GM21360 (cell line): ENCODE results near the gene INSRR.

Source experiments
- ATAC-seq: cut with Tn5 transposase; IDR thresholded peaks from one replicate; pipeline ENCODE4 v1.9.1; 2021; ENCODE audit warnings: mild to moderate bottlenecking, moderate library complexity; ENCODE audit not compliant: unreplicated experiment

The INSRR gene

DNA sequence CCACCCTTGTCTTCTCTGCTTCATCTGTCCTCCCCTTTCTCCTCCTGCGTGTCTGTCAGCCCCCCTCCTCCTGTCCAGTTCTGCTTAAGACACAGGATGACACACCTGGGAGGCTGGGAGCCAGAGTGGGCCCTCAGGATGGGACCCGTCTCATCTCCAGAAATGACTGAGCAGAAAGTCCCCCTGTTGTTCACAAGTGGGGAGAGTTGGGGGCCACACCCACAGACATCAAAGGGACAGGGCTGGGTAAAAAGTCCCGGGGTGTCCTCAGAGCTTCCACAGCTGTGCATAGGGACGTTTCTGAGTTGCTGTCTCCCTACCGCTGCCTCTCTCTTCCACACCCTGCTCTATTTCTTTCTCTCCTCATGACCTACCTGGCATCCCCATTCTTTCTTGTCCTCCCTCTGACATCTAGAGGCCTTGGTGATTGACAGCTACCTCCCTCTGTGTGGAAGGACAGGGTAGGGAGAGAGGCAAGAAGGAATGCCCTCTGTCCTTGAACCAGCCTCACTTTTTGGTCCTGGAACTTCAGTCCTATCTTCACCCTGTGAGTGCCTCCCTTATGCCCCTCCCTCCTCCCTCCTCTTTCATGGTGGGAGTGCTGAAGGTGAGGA lies 22.8 kb downstream of the INSRR start:
- peak; percentile 56 for ATAC-seq

DNA sequence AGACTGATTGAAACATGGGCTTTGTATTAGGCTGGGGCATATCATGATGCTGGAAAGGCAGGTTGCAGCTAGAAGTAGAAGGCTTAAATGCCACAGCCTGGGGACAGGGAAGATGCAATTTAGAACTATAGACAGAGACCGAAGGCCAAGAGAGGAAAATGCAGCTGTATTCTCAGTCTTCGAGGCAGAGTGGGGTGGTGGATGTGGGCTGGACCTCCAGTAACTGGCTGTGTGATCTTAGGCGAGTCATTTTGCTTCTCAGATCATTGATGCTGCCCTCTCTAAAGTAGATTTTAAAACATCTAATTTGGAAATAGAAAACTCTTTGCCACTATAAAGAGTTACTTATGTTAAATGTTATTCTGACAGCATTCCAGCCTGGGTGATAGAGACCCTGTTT lies 24.6 kb downstream of the INSRR start:
- no peak for ATAC-seq

DNA sequence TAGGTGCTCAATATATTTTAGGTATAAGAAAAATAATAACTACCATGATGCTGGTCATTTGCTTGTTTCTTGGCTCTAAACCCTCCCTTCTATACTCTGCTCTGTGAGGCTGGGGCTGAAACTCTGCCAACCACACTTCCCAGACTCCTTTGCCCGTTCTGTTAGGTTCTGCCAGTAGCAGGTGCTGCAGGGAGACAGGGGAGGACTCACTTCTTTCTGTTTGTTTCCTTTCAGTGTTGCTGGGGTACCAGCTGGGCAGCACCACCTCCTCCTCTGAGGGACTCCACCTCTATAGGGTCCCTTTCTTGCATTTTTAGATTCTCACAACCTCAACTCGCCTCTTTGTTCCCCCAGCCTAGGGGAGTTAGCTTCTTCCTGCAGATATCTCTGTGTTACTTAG lies 25.3 kb downstream of the INSRR start:
- ATAC-seq, result no peak

DNA sequence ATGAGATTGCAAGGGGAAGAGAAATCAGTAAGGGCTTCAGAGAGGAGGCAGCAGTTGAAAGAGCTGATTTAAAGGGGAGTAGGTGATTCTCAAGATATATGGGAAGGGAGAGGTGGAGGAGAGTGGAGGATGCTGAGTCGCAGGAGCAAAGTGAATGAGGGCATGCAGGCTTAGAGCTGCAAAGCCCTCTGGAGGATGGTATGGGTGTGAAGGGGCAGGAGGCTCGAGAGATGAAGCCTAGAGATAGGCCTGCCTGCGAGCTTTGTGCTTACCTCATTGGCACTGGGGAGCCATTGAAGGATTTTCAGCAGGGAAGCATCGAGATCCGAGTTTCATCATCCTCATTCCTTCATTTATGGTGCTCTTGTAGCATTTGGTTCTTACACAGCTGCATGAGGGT lies 26.5 kb downstream of the INSRR start:
- no peak for ATAC-seq

DNA sequence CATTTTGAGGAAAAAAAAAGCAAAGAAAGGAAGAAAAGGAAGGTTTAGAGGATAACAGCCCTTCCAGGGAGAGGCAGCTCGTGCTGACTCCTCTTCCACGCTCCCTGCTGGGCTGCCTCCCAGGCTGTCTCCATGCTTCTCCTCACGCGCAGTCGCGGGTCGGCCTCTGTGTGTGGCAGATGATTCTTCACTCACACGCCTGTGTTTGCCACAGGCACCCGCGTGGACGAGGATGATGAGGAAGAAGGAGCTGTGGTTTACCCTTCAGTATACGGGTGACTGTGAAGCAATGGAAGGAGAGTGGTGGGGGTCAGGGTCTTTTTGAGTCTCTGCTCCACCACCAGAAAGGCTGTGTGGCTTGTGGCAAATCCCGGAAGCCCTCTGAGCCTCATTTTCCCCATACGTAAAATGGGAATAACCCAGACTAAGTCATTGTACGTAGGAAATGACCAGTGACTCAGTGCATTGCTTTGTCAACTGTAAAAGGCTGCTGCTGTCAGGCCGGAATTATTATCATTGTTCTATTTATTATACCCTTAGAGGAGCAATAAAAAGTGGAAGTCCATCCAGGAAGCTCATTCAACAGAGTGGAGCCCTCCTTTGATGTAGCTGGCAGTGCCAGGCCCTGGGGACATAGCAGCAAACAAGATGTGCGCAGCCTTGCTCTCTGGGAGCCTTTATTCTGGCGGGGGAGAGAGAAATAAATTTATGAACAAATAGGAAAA lies 30.4 kb downstream of the INSRR start:
- no peak for ATAC-seq

DNA sequence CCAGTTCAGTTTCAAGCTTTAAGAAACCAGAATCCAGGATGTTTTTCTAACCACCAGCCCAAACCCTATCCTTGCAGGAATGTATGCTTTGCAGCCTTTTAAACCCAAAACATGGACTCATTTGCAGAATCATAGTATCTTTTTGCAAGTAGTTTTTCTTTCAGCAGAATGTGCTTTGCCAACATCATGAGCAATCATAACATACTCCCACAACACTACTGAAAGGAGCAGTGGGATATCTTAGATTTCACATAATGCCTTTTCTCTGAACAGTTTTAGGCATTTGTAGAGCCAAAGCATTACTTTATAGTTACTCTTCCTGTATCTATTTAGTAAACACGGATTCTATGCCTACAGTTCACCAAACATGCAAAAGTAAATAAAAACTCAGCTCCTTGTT lies 32.3 kb downstream of the INSRR start:
- no peak for ATAC-seq

DNA sequence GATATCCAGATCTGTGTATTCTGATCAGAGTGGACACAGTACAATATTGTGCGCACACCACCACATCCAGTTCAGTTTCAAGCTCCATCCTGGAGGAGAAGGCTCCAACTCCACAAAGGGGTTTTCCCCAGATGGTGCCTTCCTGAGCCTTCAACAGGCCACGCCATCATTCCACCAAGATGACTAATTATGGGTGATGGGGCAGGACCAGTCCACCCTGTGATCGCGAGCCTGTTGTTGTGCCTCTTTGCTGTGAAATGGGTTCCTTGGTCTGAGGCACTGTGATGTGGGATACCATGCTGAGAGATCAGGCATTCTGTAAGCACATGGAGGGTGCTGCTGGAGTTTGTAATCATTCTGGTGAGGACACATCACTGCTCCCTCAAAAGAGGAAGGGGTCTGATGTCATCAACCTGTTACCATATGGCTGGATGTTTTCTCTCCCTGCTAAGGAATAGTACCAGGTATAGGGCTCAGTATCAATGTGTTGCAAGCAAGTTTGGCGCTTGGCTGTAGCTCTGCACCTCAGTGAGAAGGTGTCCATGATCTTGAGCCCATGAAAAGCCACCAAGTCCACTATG lies 35.6 kb downstream of the INSRR start:
- ATAC-seq, result no peak

DNA sequence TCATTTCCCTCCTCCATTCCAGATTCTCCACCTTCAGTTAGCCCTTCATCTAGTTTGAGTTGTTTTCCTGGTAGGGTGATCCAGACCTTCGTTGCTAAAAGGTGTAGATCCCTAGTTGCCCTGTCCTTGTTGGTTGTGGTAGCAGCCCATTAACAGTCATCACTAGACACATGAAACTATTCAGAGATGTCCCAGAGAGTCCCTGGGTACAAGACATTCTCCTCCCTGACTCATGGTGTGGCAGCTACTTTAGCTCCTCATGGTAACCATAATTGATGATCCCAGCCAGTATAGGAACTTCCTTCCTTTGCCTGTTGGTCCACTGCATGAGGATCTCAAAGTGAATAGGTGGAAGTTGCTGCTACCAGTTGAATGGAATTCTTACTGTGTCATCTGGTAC lies 36.2 kb downstream of the INSRR start:
- no peak for ATAC-seq

DNA sequence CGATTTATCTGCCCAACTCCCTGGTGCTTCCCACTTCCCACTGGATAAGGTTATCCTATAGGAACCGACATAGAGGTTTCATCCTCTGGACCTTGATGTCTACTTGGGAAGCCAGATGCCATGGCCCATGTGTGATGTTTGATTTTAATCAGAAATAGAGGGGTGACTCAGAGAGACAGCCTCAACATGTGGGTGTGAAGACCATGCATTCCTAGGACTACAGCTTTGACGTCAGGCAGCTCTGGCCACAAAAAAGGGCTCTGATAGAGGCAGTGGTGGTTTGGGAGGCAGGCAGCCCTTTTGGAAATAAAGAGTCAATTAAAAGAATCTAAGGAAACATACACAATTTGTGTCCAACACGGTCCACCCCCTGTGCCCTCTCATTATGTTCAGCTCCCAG lies 37.1 kb downstream of the INSRR start:
- ATAC-seq, result no peak

DNA sequence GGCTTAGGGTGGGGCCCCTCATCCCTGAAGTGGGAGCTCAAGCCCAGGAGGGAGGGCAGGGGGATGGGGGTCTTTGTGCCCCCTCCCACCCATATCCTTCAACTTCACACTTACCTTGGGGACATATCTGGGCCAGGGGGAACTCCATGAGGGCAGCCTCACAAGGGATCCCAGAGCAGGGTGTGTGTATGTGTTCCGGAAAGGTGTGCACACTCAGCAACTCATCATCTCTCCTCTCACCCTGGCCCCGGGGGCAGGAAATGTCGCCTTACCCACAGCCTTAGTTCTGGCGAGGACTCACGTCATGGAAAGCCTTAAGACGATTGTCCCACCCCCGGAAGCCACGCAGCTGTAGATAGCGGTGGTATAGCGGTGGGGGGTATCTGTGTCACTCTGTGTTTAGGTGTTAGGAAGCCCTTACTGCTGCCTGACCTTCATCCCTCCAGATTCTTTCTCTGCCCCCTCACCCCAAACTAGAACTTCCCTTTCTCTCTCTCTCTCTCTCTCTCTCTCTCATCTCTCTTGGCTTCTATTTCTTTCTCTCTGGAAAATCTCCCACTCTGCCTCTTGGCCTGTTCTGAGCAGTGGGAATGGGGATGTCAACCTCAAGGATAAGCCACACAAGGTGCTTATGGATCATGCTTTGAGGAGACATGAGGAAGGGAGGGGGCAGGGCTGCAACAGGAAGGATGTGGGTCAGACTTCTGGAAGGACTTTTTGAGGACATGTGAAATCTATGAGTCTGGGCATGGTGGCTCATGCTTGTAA lies 42.2 kb downstream of the INSRR start, which contains the start of gene SH2D2A:
TSS of gene SH2D2A (minus strand) at position 288 of the 768 bp plus-strand sequence. CDS start at position 148, 140 bp downstream.
- ATAC-seq, result peak; percentile 59

DNA sequence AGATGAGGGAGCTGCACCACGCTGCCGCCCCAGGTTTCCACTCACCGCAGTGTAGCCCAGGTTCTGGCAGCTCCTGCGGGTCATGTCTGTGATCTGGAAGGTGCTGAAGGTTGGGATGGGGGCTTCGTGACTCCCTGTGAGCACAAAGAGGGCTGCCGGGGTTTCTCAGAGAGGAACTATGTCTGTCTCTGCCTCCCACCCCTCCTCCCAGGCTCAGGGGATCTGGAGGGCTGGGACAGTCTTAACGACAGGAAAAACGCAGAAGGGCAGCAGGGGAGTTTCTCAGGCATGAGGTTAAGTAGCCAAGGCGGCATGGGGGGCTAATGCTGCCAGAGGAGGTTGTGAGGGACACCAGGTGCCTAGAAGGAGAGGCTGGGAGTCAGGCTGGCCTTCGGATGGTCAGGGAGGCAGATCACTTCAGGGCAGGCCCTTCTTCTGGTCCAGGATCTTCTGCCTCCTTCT lies 42.9 kb downstream of the INSRR start:
- ATAC-seq, result no peak

DNA sequence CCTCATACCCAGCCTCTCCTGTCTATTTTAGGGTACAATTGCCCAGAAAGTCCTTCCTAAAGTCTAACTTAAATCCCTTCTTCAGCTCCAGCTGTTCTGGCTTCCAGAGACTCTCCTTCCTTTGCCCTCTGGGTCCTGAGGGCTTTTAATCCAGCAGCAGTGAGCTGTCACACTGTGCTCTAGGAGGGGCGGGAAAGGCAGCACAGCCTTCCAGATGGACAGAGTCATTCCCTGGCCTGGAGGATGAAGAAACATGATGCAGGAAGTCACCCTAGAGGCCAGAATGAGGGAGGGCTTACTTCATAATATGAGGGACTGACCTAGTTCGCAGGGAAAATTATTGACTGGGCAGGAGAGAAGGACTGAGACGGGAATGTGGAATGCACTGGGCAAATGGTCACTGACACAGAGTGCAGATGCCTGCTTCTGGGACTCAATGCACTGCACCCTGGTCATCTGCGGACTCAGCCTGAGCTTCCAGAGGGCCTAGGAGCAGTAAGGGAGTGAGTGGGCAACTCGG lies 43.5 kb downstream of the INSRR start:
- ATAC-seq, result no peak

DNA sequence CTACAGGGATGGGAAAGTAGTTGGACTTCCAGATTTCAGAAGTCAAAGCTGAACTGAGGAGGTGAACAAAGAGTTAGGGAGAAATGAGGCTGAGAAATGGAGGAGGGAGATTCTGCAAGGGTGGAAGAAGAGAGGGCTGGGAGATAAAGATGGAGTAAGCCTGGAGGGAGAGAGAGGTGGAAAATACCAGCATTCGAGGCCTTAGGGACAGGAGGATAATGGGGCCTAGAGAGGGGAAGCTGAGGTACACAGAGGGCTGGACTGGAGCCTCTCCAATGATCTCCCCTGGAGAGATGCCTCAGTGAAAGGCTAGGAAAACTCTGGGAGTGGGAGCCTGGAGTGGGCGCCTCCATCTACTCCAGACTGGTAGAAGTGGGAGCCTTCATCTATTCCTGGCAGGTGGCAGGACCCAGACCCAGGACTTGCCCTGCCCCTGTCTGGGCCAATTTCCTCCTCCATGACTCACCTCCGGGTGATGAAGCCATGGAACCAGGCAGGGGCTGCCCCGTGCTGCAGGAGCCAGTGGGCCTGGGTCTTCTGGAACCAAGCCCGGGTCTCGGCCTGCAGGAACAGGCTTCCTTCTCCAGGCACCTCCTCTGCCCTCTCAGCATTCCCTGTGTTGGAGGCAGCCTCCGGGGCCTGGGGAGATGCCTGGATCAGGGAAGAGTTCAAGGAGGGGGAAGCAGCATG lies 44.2 kb downstream of the INSRR start:
- ATAC-seq, result no peak

DNA sequence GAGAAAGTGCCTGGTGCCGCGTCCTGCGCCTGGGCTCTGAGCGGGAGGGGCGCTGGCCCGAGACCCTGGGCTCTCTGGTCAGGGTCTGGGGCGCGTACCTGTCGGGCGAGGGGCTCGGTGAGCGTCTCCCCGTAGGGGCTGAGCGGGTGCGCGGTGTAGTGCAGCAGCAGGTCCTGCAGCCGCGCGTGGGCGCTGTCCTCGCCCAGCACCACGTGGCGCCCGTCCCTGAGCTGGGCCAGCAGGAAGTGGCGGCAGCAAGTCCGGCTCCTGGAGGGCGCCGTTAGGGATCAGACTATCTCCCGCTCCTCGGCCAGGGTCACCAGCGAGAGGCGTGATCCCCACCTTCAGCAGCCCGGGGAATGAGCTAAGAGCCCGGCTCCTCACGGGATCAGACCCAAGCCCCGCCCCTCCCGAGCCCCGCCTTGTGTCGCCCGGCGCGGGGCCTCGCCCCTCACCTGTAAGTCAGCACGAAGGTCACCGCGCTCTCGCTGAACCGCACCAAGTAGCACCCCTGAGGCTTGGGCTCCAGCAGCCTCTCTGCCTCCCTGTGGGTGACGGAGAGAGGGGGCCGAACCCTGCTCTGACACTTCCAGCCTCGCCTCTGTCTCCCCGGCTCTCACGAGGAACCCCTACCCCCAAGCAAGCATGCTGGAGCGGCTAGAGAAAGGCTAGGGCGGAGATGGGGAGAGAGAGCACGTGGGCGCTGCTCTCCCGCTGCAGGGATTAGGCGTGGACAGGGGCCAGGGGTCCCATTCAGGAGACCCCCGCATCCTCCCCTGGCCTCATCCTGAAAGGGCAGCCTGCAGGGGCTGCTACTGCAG lies 45.0 kb downstream of the INSRR start:
- no peak for ATAC-seq

DNA sequence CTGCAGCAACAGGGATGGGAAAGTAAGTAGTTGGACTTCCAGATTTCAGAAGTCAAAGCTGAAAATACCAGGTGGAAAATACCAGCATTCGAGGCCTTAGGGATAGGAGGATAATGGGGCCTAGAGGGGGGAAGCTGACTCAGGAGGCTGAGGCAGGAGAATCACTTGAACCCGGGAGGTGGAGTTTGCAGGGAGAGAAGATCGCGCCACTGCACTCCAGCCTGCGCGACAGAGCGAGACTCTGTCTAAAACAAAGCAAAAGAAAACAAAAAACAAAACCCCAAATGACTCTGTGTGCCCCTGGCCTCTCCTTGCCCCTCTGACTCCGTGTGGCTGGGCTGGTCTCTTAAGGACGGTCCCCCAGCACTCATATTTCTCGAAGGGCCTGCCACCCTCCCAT lies 45.6 kb downstream of the INSRR start:
- ATAC-seq, result no peak

DNA sequence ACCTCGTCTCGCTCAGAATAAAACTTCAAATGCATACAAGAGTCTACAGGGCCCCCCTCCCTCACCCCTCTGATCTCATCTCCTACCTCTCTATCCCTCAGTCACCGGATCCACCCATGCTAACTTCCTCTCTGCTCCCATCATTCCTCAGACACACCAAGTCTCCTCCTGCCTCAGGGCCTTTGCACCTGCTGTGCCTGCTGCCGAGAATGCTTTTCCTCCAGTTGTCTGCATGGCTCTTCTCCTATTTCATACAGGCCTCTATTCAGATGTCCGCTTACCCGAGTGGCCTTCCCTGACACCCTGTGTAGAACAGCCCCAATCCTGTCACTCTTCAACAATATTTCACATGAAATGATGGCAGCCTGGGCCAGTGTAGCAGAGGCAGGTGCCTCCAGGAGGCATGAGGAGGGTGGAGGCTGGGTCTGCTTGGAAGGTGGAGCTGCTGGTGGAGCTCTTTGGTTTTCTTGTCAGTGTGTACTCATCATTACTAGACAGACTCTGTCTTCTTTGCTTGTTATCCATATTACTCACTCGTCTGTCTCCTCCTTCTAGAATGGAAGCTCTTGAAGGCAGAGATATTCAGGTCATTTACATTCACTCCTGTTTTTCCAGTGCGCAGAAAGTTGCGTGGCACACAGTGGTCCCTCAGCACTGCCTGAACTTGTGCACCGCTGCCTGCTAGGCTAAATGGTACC lies 46.5 kb downstream of the INSRR start:
- ATAC-seq, result no peak

DNA sequence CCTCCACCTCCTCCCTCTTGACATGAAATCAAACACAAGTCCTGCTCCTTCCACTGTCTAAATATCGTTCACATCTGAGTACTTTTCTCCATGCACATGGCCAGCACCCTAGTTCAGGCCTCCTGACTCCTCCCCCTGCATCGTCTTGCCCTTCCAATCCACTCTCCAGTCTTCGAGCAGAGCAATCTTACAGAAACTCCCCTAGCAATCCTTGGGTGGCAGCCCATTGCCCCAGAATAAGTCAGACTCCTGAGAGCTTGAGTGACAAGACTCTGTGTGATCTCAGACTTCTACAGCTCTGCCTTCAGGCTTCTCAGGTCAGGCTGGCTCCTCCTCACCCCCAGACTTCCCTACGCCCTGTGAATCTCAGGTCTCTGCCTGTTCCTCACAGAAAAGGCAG lies 47.7 kb downstream of the INSRR start:
- ATAC-seq, result no peak

DNA sequence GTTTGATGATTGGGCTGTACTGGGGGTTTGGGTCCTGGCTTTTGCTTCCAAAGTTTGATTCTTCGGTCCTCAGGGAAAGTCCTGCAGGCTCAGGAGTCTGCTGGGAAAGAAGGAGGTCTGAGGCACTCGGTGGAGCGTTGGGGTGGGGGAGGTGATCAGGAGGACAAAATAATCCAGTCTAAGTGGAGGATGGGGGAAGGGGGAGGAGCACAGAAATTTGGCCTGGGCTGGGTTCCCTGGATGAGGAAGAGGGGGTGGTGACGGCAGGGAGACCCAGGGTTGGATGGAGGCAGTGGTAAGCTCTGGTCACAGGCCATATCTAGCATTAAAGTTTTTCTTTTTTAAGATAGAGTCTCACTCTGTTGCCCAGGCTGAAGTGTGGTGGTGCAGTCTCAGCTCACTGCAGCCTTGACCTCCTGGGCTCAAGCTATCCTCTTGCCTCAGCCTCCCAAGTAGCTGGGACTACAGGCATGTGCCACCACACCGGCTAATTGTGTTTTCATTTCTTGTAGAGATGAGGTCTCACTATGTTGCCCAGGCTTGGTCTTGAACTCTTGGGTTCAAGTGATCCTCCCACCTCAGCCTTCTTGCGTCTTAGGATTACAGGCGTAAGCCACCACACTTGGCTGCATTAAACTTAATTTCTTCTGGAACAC lies 49.1 kb downstream of the INSRR start:
- ATAC-seq, result no peak

DNA sequence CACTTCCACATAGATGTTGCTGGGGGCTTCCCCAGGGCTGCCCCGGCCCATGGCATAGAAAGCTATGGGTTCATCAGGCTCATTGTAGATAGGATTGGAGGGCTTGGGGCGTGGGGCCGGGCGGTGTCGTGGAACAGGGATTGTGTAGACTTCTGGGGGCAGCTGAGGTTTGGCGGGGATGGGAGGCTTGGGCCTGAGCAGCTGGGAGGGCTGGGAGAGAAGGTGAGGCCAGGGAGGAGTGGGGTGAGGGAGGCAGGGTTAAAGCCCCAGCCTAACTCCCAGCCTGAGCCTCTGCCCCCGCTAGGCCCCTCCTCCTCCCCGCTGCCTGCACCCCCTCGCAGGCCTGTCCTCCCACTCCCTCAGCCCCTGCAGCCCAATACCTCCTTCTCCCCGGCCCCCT lies 49.6 kb downstream of the INSRR start:
- ATAC-seq, result no peak
